ENCODE results near the gene C2CD3.

The C2CD3 gene

GRCh38 chr11:74020539-74020938 is 150.3 kb downstream of the C2CD3 start:
- DNase-seq (ENCODE audit: low spot score) = no peak

GRCh38 chr11:74019860-74020259 is 150.9 kb downstream of the C2CD3 start:
- DNase-seq (ENCODE audit: low spot score) = no peak

- no peak for DNase-seq (ENCODE audit: low spot score)
Measured at GRCh38 chr11:74019104-74019738, 151.6 kb downstream of the C2CD3 start.

GRCh38 chr11:74018331-74019005 is 152.3 kb downstream of the C2CD3 start:
- no peak for DNase-seq (ENCODE audit: low spot score)

GRCh38 chr11:74017631-74018030 is 153.2 kb downstream of the C2CD3 start:
- DNase-seq (ENCODE audit: low spot score) = no peak

GRCh38 chr11:74015919-74016684 is 154.7 kb downstream of the C2CD3 start:
- no peak for DNase-seq (ENCODE audit: low spot score)

- DNase-seq (ENCODE audit: low spot score) = no peak
Measured at GRCh38 chr11:74014880-74015279, 155.9 kb downstream of the C2CD3 start.

GRCh38 chr11:74013141-74013540 is 157.7 kb downstream of the C2CD3 start:
- no peak for DNase-seq (ENCODE audit: low spot score)

- no peak for DNase-seq (ENCODE audit: low spot score)
Measured at GRCh38 chr11:74012074-74012809, 158.6 kb downstream of the C2CD3 start.

- DNase-seq (ENCODE audit: low spot score) = peak; percentile 84
Measured at GRCh38 chr11:74011360-74012073, 159.3 kb downstream of the C2CD3 start.

- no peak for DNase-seq (ENCODE audit: low spot score)
Measured at GRCh38 chr11:74010306-74011300, 160.2 kb downstream of the C2CD3 start.

GRCh38 chr11:74009675-74010305 is 161.0 kb downstream of the C2CD3 start:
- DNase-seq (ENCODE audit: low spot score) = no peak

GRCh38 chr11:74009230-74009547 is 161.6 kb downstream of the C2CD3 start:
- DNase-seq (ENCODE audit: low spot score) = no peak

- no peak for DNase-seq (ENCODE audit: low spot score)
Measured at GRCh38 chr11:74008373-74009229, 162.2 kb downstream of the C2CD3 start, which contains the start of gene UCP3. TSS of gene UCP3 (minus strand) at chr11:74009085. CDS start at chr11:74007042, 2,043 bp downstream.

GRCh38 chr11:74007691-74008372 is 163.0 kb downstream of the C2CD3 start:
- DNase-seq (ENCODE audit: low spot score) = no peak

- DNase-seq (ENCODE audit: low spot score) = no peak
Measured at GRCh38 chr11:74006743-74007304, 164.0 kb downstream of the C2CD3 start.

- no peak for DNase-seq (ENCODE audit: low spot score)
Measured at GRCh38 chr11:74005721-74006517, 164.9 kb downstream of the C2CD3 start.

Measured in CD4-positive, alpha-beta T cell treated with Interleukin-15 for 4 hours (primary cell).